ENCODE data around the gene WDR70. TPM values are rescaled to one million over a fixed set of nuclear protein-coding genes. Genes with fewer than 3 reads are reported as not detected.

Gene WDR70
- total and polyA plus RNA-seq, 2 donors (not counting 3 experiments of a cell fraction or from before 2014, with no cell fraction given), result 6.7 to 37.3 TPM

- H3K9me1 ChIP-seq (replicated peaks; ENCODE audit: control insufficient read depth, extremely low read depth, insufficient read depth, low read length), result no peaks in the 10 kb centered on the region
- H3K27ac ChIP-seq (ENCODE audit: insufficient read depth, low read depth, low read length), result no peak overlapping the region
- H3K27me3 ChIP-seq (ENCODE audit: control insufficient read depth in 2 of 2, insufficient read depth in 2 of 2, low read length in 2 of 2), result no peaks in the 10 kb centered on the region
- DNase-seq (ENCODE audit: low read depth, low spot score) (no peak), FAIRE-seq (no peak)
- CTCF ChIA-PET, result no interaction called here
- H3K4me1 ChIP-seq (ENCODE audit: control insufficient read depth, extremely low read depth, insufficient read depth, low read length), result no peaks in the 10 kb centered on the region
- H4K20me1 ChIP-seq (replicated peaks; ENCODE audit: control insufficient read depth, extremely low read depth, insufficient read depth, low read length), result no peaks in the 10 kb centered on the region
- H3K36me3 ChIP-seq (ENCODE audit: control insufficient read depth in 2 of 2, extremely low read depth in 1 of 2, insufficient read depth in 2 of 2, low read length in 2 of 2), result no peaks in the 10 kb centered on the region
- intact Hi-C loops (cut with micrococcal nuclease) (no loop called here), dilution Hi-C loops (cut with MboI; ENCODE audit: extremely low pct_ligation_motif_present, low sequenced_read_pairs) (no loop called here)
- no peak overlapping the region for H3K4me3 ChIP-seq (replicated peaks in 1 of 3; ENCODE audit: insufficient read depth in 1 of 3, low read depth in 1 of 3, low read length in 3 of 3)
- no peak overlapping the region for H2AFZ ChIP-seq (ENCODE audit: low read depth, low read length)
- H3K9ac ChIP-seq (replicated peaks; ENCODE audit: extremely low read depth, insufficient read depth, low read length), result no peak overlapping the region
- no peaks in the 10 kb centered on the region for H3K79me2 ChIP-seq (ENCODE audit: control insufficient read depth, insufficient read depth, low read length)
- BruUV-seq (replicated peaks), result no TSS peak
- TF ChIP-seq MYC (IDR thresholded peaks at IDR 0.05; ENCODE audit: low read depth, low read length), result no peak
- TF ChIP-seq MAX (IDR thresholded peaks at IDR 0.05; ENCODE audit: insufficient read depth, insufficient read length), result no peak
- TF ChIP-seq JUN (IDR thresholded peaks at IDR 0.05; ENCODE audit: borderline replicate concordance, insufficient read depth, insufficient read length, low read depth), result no peak
- TF ChIP-seq POLR2AphosphoS5 (IDR thresholded peaks at IDR 0.05; ENCODE audit: insufficient read depth, low read depth, low read length), result no peak
- no peak for TF ChIP-seq EZH2 (IDR thresholded peaks at IDR 0.05; ENCODE audit: borderline replicate concordance, low read depth, low read length, severe bottlenecking)
- TF ChIP-seq FOS (IDR thresholded peaks at IDR 0.05; ENCODE audit: borderline replicate concordance, insufficient read depth, low read length), result no peak
- TF ChIP-seq POLR2A (IDR thresholded peaks at IDR 0.05; ENCODE audit: low read depth, low read length), result no peak
- TF ChIP-seq CTCF (IDR thresholded peaks at IDR 0.05; ENCODE audit: extremely low read depth in 1 of 2, insufficient read depth in 1 of 2, low read depth in 1 of 2, low read length in 2 of 2), result no peak
- TF ChIP-seq GATA2 (IDR thresholded peaks at IDR 0.05; ENCODE audit: insufficient read depth, insufficient read length, low read depth, low read length), result no peak
- POLR2A ChIA-PET, result no interaction called here
- H3K4me2 ChIP-seq (ENCODE audit: insufficient read depth, low read length), result no peak overlapping the region
- no peaks in the 10 kb centered on the region for H3K9me3 ChIP-seq (replicated peaks; ENCODE audit: control insufficient read depth, insufficient read depth, low read length)
Observed at GRCh38 chr5:37496902-37497445, 117.9 kb downstream of the WDR70 start.
